HCT116 (cell line): ENCODE measurements around the gene ELAC1.

Experiments
- EGR1 ChIP-seq: IDR thresholded peaks from 2 replicates; pipeline ENCODE4 v1.6.1; 2012; ENCODE audit warnings: low read depth
- EZH2phosphoT487 ChIP-seq: fragments of 200-600 bp; IDR thresholded peaks from 2 replicates; pipeline ENCODE4 v1.6.1; 2018; ENCODE audit warnings: antibody characterized with exemption, borderline replicate concordance
- POLR2A ChIP-seq: IDR thresholded peaks from 2 replicates; pipeline ENCODE4 v1.7.0; 2011; ENCODE audit warnings: borderline replicate concordance; ENCODE audit not compliant: insufficient read depth, insufficient read length; ENCODE audit errors: extremely low read depth
- TF ChIP-seq, protein P1 (sequence below), 3 experiments: fragments of 200-600 bp in 1 of 3; sonication (generic) in 1 of 3; IDR thresholded peaks in 2 of 3; conservative IDR thresholded peaks in 1 of 3; 2 replicates each; pipeline ENCODE4 v1.5.1; 2012 to 2017; ENCODE audit warnings: low read depth in 2 of 3, low read length in 2 of 3, antibody characterized with exemption in 1 of 3, borderline replicate concordance in 1 of 3, control low read depth in 1 of 3, mild to moderate bottlenecking in 1 of 3, mixed read lengths in 1 of 3, mixed run types in 1 of 3, moderate library complexity in 1 of 3; ENCODE audit not compliant: insufficient read depth in 1 of 3

DNA sequence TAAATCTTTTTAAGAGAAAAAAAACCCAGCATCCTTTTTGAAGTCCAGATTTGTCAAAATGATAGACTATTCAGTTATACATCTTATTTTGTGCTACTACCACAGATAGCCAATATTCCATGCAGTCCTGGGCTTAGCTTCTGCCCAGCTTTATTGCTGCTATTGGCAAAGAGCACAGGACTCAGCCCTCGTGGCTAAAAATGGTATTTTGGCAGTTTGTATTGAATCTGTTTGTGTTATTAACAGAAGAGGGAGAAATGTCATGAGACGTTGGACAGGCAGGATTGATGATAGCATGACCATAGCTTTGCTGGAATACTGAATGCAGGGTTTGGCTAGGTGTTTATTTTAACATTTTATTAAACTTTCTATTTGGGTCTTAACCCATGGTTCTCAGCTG is 19.4 kb downstream of the ELAC1 start:
- TF ChIP-seq, protein P1, sequence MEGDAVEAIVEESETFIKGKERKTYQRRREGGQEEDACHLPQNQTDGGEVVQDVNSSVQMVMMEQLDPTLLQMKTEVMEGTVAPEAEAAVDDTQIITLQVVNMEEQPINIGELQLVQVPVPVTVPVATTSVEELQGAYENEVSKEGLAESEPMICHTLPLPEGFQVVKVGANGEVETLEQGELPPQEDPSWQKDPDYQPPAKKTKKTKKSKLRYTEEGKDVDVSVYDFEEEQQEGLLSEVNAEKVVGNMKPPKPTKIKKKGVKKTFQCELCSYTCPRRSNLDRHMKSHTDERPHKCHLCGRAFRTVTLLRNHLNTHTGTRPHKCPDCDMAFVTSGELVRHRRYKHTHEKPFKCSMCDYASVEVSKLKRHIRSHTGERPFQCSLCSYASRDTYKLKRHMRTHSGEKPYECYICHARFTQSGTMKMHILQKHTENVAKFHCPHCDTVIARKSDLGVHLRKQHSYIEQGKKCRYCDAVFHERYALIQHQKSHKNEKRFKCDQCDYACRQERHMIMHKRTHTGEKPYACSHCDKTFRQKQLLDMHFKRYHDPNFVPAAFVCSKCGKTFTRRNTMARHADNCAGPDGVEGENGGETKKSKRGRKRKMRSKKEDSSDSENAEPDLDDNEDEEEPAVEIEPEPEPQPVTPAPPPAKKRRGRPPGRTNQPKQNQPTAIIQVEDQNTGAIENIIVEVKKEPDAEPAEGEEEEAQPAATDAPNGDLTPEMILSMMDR (IDR thresholded peaks at IDR 0.05 in 2 of 3, conservative IDR thresholded peaks at IDR 0.05 in 1 of 3; ENCODE audit: borderline replicate concordance in 1 of 3, insufficient read depth in 1 of 3, low read depth in 2 of 3, low read length in 2 of 3), result no peak
- TF ChIP-seq EZH2phosphoT487, result no peak
- no peak for TF ChIP-seq POLR2A
- no peak for TF ChIP-seq EGR1
